GM19099 (cell line): ENCODE results near the gene BANP.

Experiments
- POLR2A ChIP-seq: IDR thresholded peaks from 3 replicates; pipeline ENCODE4 v1.6.1; 2011; ENCODE audit warnings: low read depth; ENCODE audit not compliant: insufficient read length; ENCODE audit errors: extremely low read depth

Gene BANP

DNA sequence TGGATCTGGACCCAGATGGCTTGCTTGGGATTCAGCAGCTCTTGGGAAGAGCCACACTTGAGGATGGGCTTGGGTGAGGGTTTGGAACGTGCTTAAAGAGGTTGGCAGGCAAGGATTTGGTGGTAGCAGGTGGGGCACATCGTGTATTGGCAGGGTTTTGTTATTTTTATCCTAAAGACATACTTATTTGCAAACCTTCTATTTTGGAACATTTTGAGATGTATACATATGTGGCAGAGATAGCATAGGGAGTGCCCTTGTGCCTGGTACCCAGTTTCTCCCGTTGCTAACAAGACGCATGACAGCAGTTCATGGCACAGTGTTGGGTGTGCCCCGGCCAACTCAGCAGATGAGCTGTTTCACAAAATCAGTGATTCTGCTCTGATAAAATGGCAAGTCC, 9.1 kb downstream of the BANP start:
- TF ChIP-seq POLR2A = no peak

DNA sequence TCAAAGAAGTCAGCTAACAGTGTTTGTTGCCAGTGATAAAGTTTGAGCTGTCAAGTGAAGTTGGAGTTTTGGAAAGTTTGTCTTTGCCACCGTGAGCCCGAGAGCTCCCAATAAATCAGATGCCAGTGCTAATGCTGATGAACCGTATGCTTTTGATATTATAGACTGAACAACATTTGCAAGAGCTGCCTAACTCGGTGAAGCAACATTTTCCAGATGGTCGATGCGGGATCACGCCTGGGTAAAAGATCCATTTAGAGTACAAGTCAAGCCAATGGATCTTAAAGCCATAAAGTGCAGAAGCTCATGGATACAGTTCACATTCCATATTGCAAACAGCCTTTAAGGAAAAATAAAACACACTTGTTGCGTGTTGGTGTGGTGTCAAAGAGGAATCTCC, 9.6 kb downstream of the BANP start:
- no peak for TF ChIP-seq POLR2A

DNA sequence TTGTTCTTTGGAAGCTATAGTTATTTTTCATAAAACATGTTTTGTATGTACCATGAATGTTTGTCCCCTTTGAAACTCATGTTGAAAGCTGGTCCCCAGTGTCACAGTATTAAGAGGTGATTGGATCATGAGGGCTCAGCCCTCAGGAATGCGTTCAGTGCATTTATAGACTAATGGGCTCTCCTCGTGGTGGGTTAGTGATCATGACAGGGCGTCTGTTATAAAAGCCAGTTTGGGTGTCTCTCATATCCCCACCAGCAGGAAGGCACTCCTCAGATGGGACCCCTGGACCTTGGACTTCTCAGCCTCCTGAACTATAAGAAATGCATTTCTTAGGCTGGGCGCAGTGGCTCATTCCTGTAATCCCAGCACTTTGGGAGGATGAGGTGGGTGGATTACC, 10.4 kb downstream of the BANP start:
- no peak for TF ChIP-seq POLR2A

DNA sequence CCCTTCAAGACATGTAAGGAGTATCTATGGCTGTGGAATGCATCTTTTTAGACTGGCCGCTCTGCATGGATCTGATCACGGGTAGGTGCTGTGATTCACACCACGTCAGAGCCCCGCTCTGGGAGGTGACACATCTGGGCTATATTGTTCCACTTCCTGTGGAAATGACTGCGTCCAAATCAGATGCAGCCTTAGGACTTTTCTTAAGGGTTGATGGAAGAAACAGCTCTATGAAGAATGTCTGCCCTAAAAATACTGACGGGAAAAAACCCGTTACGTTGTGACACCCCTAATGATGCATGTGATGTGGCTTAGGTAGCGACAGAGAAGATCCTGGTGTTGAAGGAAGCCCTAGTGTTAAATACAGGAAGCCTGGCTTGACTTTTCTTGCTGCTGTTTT, 12.2 kb downstream of the BANP start:
- no peak for TF ChIP-seq POLR2A

DNA sequence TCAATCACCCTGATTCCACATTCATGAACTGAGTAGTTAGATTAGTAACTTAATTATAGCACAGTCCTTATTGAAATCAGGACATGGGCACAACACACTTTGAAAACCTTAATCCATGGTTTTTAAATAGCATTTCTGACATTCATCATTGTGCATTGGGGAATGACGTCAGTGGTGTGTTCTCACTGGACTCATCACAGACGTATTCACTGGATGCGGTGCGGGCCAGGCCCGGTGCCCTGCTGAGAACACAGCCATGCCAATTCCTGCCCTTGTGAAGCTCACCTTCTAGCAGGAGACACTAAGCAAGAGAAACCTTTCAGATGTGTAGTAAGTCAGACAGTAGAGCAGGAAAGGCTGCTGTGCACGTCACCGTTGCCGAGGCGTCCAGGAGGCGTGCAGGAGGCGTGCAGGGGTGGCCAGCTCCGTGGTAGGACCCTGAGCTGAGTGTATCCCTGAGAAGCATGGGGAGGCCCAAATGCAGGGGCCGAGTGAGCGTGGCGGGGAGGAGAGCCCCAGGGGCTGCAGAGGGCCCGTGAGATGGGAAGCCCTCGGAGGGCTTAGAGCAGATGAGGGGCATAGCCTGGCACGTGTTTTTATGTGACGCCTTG, 12.9 kb downstream of the BANP start:
- TF ChIP-seq POLR2A = no peak

DNA sequence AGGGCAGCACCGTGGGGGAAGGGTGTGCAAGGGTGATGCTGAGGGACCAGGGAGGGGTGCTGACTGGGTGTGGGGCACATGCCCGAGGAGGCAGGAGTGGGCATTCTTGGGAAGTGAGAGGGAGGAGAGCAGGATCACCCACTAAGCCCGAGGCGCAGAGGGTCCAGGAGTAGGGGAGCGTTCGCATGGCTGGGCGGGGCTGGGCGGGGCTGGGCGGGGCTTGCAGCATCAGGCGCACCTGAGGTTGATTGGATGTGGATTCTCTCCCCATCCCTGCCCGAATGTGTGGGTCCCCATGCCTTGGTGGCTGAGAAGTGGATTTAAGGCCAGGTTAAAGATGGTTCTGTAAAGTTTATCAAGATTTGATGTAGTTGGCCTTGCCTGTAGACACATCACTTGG, 14.2 kb downstream of the BANP start:
- no peak for TF ChIP-seq POLR2A

DNA sequence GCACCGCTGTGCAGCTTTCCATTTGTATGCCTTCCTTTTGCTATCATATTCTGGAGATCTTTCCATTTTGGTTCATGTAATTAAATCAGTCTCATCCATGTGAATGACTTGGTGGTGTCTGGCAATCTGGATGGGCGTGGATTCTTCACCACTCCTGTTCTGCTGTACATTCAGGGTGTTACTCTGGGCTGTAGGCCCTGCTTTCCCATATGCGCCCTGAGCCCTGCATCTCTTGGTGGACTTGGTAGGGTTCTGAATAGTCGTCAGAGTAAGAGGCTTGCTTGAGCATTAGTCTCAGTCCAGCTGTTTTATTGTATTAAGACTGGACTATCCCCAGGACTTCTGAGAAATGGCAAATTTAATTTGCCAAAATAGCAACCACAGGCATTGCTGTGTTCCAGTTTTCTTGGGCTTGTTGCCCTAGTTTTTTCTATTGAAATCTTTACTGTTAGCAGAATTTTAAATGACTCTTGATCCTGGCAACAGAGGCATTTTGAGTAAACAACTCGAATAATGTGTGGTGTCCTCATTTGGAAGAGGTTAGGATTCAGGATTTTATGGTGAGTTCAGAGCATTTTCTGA, 14.9 kb downstream of the BANP start:
- no peak for TF ChIP-seq POLR2A

DNA sequence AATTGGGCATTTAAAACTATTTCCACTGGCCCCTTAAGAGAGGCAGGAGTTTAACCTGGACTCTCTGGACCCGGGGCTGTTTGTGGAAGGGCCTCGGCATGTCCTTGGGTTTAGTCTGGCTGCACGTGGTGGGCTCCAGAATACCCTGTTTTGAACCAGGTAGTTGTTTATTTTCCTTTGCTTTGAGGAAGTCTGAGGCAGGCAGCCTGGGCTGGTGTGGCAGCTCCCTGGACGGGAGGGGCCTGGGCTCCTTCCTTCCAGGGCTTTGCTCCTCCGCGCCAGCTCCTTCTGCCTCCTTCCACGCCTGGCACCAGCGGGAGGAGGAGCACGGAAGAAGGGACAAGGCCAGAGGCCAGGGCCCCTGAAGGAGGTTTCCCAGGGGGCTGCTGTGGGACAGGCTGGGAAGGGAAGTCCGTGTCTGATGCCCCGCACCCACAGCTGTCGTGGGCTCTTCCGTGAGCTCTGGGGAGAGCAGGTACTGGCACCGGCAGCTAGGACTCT, 15.5 kb downstream of the BANP start:
- no peak for TF ChIP-seq POLR2A

DNA sequence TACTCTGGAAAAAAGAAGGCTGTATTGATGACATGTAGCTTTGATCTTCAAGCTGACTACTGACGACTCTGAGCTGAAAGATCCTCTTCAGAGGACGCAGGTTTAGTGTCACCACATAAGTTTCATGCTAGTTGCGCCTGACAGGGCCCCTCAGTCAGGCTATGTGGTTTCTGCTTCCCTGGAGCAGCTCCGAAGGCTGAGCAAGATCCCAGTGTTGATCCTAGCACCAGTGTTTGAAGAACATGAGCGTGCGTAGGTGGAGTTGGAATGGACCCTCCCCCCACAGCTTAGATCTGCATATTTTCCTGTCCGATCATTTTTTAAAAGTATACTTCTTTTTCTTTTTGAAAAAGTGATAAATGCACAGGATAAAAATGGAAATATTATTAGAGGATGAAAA, 17.3 kb downstream of the BANP start:
- TF ChIP-seq POLR2A = no peak

DNA sequence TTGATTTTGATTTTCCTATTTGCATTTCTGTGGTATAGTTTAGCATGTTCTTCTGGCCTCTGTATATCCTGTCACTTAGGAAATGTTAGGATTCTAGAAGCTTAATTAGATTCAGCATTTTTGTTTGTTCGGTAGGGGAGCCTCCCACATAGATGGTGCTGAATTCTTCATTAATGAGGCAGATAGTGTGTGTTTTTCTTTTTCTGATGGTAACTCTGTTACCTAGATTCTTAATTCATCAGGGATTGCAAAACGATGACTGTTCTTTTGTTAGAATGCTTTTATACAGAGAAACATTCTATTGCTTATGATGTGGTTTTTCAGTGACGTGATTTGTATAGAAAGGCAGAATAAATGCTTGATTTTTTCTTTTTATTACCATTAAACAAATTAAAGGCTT, 19.0 kb downstream of the BANP start:
- TF ChIP-seq POLR2A = no peak

DNA sequence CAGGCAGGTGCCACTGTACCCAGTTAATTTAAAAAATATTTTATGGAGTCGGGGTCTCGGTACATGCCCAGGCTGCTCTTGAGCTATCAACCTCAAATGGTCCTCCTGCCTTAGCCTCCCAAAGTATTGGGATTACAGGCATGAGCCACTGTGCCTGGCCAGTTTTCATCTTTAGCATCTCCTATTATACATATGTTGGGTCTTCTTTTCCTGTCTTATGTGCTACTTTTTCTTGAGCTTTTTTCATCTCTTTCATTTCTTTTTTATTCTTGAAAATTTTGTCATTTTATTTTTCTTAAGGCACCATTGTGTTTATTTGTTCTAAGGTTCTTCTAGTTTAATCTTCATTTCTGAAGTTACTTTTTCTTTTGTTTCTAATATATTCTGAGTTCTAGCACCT, 20.7 kb downstream of the BANP start:
- no peak for TF ChIP-seq POLR2A

DNA sequence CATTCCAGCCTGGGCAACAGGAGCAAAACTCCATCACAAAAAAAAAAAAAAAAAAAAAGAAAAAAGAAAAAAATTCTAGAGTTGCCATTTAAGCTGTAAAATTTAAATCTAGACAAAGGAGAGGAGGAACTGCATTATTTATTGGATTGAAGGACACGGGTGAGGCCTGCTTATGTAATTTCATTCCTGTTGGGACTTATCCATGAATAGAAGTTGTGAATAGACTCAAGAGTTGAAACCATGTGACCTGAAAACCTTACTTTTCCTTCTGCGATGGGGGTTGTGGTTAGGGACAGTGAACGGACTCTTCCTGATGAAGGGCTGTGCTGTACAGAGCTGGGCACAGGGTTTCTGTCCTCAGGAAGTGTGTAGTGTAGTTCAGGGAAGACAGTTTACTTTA, 22.5 kb downstream of the BANP start:
- TF ChIP-seq POLR2A = no peak

DNA sequence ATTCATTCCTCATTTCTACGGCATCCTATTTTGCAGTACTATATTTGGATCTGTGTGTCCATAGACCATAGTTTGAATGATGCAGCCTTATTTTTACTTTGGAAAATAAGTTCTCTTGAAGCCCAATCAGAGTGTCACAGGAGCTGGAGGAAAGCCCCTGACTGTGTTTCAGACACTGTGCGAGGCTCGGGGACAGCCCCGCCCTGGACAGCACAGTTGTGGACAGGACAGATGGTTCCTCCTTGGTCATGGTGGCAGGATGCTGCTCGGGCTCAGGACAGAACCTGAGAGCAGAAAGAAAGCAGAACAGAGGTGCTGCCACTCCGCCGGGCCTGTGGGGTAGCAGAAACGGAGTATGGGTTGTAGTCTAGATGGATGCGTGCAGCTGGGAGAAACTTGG, 22.9 kb downstream of the BANP start:
- TF ChIP-seq POLR2A = no peak

DNA sequence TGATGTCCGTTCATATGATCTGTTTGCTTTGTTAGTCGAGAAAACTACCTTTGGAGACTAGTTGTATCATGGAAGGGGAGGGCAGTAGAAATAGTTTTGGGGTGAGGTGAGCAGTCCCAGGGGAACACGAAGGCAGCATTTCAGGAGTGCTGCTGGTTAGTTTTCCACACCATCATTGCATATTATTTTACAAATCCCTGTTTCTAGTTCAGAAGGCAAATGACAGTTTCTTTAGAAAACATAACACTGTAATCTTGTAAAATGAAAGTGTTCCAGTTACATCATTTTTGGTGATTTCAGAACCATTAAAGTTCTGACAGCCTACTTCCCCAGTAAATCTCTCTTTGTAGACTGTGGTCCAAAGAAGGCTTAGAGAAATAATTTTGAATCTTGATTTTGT, 25.4 kb downstream of the BANP start:
- TF ChIP-seq POLR2A = no peak

DNA sequence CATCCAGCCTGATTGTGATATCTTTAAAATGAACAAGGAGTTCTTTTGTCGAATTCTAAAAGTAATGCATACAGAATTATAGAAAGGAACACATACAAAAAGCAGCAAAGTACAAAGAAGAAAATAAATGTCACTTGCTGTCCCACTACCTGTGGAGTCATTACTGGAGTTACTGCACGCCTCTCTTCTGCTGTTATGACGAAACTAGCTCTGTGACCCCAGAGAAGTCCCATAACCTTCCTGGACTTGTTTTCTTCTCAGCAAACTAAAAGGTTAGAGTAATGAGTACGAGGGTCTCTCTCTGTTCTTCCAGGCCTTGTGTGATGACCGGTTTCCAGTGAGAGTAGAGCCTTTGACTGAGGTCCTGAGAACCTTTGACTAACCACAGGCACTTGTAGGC, 26.9 kb downstream of the BANP start:
- TF ChIP-seq POLR2A = no peak

DNA sequence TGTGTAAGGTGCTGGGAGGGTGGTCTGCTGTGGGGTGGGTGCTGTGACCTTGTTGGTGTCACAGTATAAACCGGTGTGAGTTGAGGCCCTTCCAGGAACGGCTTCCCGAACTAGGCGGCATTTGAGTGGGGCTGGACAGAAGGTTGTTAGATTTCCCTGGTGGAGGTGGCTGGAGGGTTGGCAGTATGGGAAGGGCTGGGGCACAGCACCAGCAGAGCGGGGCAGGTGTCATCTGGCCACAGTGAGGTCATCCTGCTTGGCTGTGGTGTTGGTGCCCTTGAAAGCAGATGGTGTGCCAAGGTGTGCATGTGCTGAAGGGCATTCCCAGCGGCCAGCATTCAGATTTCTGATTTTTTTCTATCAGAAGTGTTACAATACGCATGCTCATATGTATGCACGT, 28.1 kb downstream of the BANP start:
- no peak for TF ChIP-seq POLR2A

DNA sequence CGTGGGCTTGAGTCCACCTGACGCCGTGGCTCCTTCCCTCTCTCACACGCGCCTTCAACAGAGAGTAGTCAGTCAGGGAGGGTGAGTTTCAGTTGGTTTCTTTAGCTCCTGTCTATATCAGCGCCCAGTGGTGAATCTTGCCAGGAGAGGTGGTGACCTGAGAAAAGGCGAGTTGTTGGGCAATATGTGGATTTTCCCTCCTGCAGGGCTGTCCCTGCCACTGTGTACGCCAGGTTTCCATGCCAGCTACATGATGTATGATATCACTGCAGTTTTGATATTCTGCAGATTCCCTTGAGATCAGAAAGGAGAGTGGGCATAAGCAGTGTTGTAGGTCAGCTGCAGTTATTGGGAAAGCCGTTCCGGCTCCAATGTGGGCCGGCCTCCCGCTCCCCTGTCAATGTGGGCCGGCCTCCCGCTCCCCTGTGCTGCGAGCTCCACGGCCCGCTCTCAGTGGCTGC, 31.4 kb downstream of the BANP start:
- TF ChIP-seq POLR2A = no peak
